ENCODE data around the gene B4GALNT4. TPM values are rescaled to one million over a fixed set of nuclear protein-coding genes. Genes with fewer than 3 reads are reported as not detected.

B4GALNT4 gene
- total and polyA plus RNA-seq, 2 of the 13 experiments (the other 11 are each of a cell fraction or from before 2014, with no cell fraction given), result 30.5 to 50.1 TPM

DNA sequence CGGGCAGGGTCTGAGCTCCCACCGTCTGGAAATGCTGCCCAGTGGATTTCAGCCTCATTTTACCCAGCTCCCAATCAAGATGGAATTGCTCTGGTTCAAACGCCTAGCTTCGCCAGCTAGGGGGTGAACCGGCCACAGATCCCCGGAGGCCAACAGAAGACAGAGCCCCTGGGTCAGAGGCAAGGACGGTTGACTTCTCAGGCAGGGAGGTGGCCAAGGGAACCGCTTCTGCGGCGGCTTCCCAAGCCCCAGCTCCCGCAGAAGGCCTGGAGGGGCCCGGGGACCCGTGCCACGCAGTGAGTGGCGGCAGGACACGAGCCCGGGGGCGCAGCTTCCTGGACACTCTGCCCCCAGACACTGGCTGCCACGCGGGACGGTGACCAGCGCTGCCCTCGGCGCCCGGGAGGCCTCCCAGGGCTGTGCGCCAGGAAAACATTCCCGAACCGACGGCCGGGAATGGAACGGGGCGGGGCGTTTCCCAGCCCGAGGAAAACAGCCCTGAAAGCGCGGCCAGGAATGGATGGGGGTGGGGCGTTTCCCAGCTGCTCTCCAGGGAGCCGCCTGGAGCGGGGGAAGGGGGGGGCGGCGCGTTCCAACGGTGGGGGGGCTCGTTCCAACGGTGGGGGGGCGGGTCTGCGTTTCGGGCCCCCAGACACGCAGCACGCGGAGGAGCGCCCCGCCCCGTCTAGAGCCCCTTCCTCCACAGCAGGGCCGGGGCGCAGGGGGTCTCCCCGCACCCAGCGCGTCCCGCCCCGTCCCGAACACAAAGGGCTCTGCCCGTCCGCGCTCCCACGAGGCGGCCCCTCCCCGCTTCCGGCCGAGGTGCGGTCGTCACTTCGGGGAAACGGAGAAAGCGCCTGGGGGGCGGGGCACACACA, 13.5 kb upstream of the B4GALNT4 start (continued):
- no peak for TF ChIP-seq TCF12 (IDR thresholded peaks at IDR 0.05)
- no peak for TF ChIP-seq TCF12 (CRISPR knock-in tag; IDR thresholded peaks at IDR 0.05)
- peak; percentile 78 for TF ChIP-seq POLR2AphosphoS5 (IDR thresholded peaks at IDR 0.05; ENCODE audit: low read depth, low read length)
- TF ChIP-seq, protein P1, sequence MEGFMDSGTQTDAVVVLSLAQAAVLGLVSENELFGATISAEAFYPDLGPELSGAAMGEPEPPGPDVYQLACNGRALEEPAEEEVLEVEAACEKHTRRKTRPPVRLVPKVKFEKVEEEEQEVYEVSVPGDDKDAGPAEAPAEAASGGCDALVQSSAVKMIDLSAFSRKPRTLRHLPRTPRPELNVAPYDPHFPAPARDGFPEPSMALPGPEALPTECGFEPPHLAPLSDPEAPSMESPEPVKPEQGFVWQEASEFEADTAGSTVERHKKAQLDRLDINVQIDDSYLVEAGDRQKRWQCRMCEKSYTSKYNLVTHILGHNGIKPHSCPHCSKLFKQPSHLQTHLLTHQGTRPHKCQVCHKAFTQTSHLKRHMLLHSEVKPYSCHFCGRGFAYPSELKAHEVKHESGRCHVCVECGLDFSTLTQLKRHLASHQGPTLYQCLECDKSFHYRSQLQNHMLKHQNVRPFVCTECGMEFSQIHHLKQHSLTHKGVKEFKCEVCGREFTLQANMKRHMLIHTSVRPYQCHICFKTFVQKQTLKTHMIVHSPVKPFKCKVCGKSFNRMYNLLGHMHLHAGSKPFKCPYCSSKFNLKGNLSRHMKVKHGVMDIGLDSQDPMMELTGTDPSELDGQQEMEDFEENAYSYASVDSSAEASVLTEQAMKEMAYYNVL (CRISPR knock-in tag; IDR thresholded peaks at IDR 0.05; ENCODE audit: borderline replicate concordance), result peak; percentile 47; the same call in 1 of the 2 replicates
- TF ChIP-seq, protein P2, sequence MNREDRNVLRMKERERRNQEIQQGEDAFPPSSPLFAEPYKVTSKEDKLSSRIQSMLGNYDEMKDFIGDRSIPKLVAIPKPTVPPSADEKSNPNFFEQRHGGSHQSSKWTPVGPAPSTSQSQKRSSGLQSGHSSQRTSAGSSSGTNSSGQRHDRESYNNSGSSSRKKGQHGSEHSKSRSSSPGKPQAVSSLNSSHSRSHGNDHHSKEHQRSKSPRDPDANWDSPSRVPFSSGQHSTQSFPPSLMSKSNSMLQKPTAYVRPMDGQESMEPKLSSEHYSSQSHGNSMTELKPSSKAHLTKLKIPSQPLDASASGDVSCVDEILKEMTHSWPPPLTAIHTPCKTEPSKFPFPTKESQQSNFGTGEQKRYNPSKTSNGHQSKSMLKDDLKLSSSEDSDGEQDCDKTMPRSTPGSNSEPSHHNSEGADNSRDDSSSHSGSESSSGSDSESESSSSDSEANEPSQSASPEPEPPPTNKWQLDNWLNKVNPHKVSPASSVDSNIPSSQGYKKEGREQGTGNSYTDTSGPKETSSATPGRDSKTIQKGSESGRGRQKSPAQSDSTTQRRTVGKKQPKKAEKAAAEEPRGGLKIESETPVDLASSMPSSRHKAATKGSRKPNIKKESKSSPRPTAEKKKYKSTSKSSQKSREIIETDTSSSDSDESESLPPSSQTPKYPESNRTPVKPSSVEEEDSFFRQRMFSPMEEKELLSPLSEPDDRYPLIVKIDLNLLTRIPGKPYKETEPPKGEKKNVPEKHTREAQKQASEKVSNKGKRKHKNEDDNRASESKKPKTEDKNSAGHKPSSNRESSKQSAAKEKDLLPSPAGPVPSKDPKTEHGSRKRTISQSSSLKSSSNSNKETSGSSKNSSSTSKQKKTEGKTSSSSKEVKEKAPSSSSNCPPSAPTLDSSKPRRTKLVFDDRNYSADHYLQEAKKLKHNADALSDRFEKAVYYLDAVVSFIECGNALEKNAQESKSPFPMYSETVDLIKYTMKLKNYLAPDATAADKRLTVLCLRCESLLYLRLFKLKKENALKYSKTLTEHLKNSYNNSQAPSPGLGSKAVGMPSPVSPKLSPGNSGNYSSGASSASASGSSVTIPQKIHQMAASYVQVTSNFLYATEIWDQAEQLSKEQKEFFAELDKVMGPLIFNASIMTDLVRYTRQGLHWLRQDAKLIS (CRISPR knock-in tag; IDR thresholded peaks at IDR 0.05), result peak; percentile 80; the same call in 1 of the 2 replicates
- TF ChIP-seq JUND (CRISPR knock-in tag; IDR thresholded peaks at IDR 0.05), result peak; percentile 65; the same call in 1 of the 2 replicates
- TF ChIP-seq, protein P3, sequence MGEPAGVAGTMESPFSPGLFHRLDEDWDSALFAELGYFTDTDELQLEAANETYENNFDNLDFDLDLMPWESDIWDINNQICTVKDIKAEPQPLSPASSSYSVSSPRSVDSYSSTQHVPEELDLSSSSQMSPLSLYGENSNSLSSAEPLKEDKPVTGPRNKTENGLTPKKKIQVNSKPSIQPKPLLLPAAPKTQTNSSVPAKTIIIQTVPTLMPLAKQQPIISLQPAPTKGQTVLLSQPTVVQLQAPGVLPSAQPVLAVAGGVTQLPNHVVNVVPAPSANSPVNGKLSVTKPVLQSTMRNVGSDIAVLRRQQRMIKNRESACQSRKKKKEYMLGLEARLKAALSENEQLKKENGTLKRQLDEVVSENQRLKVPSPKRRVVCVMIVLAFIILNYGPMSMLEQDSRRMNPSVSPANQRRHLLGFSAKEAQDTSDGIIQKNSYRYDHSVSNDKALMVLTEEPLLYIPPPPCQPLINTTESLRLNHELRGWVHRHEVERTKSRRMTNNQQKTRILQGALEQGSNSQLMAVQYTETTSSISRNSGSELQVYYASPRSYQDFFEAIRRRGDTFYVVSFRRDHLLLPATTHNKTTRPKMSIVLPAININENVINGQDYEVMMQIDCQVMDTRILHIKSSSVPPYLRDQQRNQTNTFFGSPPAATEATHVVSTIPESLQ (CRISPR knock-in tag; conservative IDR thresholded peaks at IDR 0.05), result peak; percentile 79; the same call in 1 of the 2 replicates
- TF ChIP-seq ZNF577 (CRISPR knock-in tag; IDR thresholded peaks at IDR 0.05; ENCODE audit: borderline replicate concordance, low read depth), result no peak
- TF ChIP-seq, protein P4, sequence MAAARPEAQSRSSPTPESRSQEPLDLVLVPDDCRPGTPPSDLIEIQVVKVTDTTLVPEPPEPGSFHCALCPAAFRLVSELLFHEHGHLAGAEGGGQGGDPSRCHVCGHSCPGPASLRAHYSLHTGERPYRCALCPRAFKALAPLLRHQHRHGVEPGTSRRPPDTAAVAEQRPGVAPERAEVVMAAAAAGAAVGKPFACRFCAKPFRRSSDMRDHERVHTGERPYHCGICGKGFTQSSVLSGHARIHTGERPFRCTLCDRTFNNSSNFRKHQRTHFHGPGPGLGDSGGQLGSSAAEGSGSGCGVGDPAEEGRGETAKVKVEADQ (CRISPR knock-in tag; IDR thresholded peaks at IDR 0.05; ENCODE audit: borderline replicate concordance), result peak; percentile 80; the same call in 1 of the 2 replicates
- no peak for TF ChIP-seq ZFP90 (CRISPR knock-in tag; IDR thresholded peaks at IDR 0.05; ENCODE audit: borderline replicate concordance)
- peak; percentile 78 for TF ChIP-seq GFI1 (CRISPR knock-in tag; IDR thresholded peaks at IDR 0.05; ENCODE audit: borderline replicate concordance)
- TF ChIP-seq MXI1 (IDR thresholded peaks at IDR 0.05; ENCODE audit: borderline replicate concordance, low read depth, low read length), result 0 out of 3 replicates have a peak, but pooled peaks have one; percentile 9
- no peak; the same call in 1 of the 2 replicates for TF ChIP-seq GATAD1 (CRISPR knock-in tag; IDR thresholded peaks at IDR 0.05)
- TF ChIP-seq MTF1 (CRISPR knock-in tag; IDR thresholded peaks at IDR 0.05), result no peak
- no peak for TF ChIP-seq SOX13 (IDR thresholded peaks at IDR 0.05)
- peak in 1 of 2 experiments; percentile 71; a peak in 2 of 4 replicates for TF ChIP-seq SOX13 (CRISPR knock-in tag; conservative IDR thresholded peaks at IDR 0.05 in 1 of 2, IDR thresholded peaks at IDR 0.05 in 1 of 2)
